ENCODE data around the gene EPB41L1. TPM values are rescaled to one million over a fixed set of nuclear protein-coding genes. Genes with fewer than 3 reads are reported as not detected.

EPB41L1 gene
- total RNA-seq, 1 experiment from 2014 or later = 42.1 TPM

DNA sequence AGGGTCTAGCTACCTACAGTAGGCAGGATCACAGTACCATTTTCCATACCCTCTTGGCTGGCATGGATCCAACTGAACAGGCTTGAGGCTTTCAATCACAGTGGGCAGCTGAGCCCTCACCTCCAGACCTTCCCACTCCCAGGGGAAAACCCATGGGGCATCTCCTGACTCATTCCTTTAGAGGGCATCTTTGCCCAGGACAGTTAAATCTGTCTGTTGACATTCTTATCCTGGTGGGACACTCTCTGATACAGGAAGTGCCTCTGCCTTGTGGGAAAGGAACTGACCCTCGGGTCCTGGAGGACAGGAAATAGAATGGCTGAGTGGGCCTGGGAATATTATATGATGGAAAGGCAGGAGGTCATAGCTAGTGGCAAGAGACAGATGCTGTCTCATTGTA is 10.2 kb upstream of the EPB41L1 start:
- no peak overlapping the region for H2AFZ ChIP-seq (ENCODE audit: low read depth, low read length, poor library complexity, severe bottlenecking)
- H3K4me2 ChIP-seq (ENCODE audit: low read length) = no peak overlapping the region
- ChIA-PET POLR2A (no interaction called here), RAD21 (ENCODE audit: low non-redundant PET in 1 of 2, low total read pairs in 2 of 2, uncharacterized antibody in 2 of 2, unreplicated experiment in 2 of 2) (interaction anchor here in 1 of 2 experiments (0.7 kb wide), 1 partner anchor 415 kb away, joined by 5 read pairs; no protein-coding TSS in a partner anchor), CTCF (interaction anchor here (0.5 to 3.4 kb wide), 4 partner anchors 12 to 240 kb away, joined by 3 to 36 read pairs (median 8); no protein-coding TSS in a partner anchor)
- DNase-seq (ENCODE audit: low read depth, low spot score) = no peak
- H4K20me1 ChIP-seq (ENCODE audit: insufficient read depth) = no peaks in the 10 kb centered on the region
- no peaks in the 10 kb centered on the region for H3K9me2 ChIP-seq (ENCODE audit: insufficient read depth)
- ATAC-seq = no peak
- H3K9me3 ChIP-seq (ENCODE audit: control insufficient read depth in 1 of 2, insufficient read depth in 1 of 2, low read depth in 1 of 2, low read length in 2 of 2) = no peaks in the 10 kb centered on the region
- no peaks in the 10 kb centered on the region for H3K27me3 ChIP-seq (ENCODE audit: insufficient read depth, low read length)
- no peak overlapping the region for H3K9ac ChIP-seq (ENCODE audit: low read length)
- no peak overlapping the region for H3K27ac ChIP-seq (ENCODE audit: low read depth, low read length)
- BruUV-seq (replicated peaks) = no TSS peak
- H3K79me2 ChIP-seq (ENCODE audit: insufficient read depth, low read length) = no peaks in the 10 kb centered on the region
- TF ChIP-seq SIN3A (IDR thresholded peaks at IDR 0.05; ENCODE audit: low read depth) = no peak
- TF ChIP-seq EZH2 (IDR thresholded peaks at IDR 0.05) = no peak
- no peak for TF ChIP-seq ZBTB33 (IDR thresholded peaks at IDR 0.05; ENCODE audit: extremely low read depth, insufficient replicate concordance, low read length)
- TF ChIP-seq SP1 (IDR thresholded peaks at IDR 0.05; ENCODE audit: low read depth) = no peak
- no peak for TF ChIP-seq RAD21 (IDR thresholded peaks at IDR 0.05; ENCODE audit: low read depth)
- TF ChIP-seq CEBPB (IDR thresholded peaks at IDR 0.05; ENCODE audit: low read depth) = no peak
- no peak for TF ChIP-seq ATF3 (IDR thresholded peaks at IDR 0.05)
- TF ChIP-seq ZNF274 (IDR thresholded peaks at IDR 0.05; ENCODE audit: low read depth, low read length) = no peak
- no peak for TF ChIP-seq CTCF (IDR thresholded peaks at IDR 0.05 in 2 of 3, conservative IDR thresholded peaks at IDR 0.05 in 1 of 3; ENCODE audit: borderline replicate concordance in 1 of 3, insufficient read depth in 1 of 3, low read depth in 2 of 3, low read length in 2 of 3)
- TF ChIP-seq ZFX (IDR thresholded peaks at IDR 0.05) = no peak
- TF ChIP-seq JUND (IDR thresholded peaks at IDR 0.05) = no peak
- TF ChIP-seq POLR2AphosphoS5 (IDR thresholded peaks at IDR 0.05; ENCODE audit: low read depth, low read length) = no peak
- no peak for TF ChIP-seq TCF7L2 (IDR thresholded peaks at IDR 0.05; ENCODE audit: borderline replicate concordance, extremely low read depth, insufficient read depth, insufficient read length)
- TF ChIP-seq MAX (IDR thresholded peaks at IDR 0.05) = no peak
- TF ChIP-seq POLR2A (IDR thresholded peaks at IDR 0.05; ENCODE audit: borderline replicate concordance, extremely low read depth, insufficient read depth, insufficient read length) = no peak
- no peaks in the 10 kb centered on the region for H3K36me3 ChIP-seq (ENCODE audit: control insufficient read depth in 1 of 2, insufficient read depth in 2 of 2, low read length in 2 of 2)
- H3K4me1 ChIP-seq (ENCODE audit: control insufficient read depth in 1 of 2, insufficient read depth in 2 of 2, low read length in 2 of 2) = peaks cover 5 to 13% of the 10 kb centered on the region in 2 experiments; a peak in 3 of 4 replicates
- intact Hi-C loops (cut with micrococcal nuclease) = no loop called here
- no peak overlapping the region for H3K4me3 ChIP-seq (replicated peaks in 1 of 2; ENCODE audit: low read depth in 1 of 2, low read length in 2 of 2)
